WTC11 (cell line): ENCODE results near the gene PLEKHA5. TPM values are rescaled to one million over a fixed set of nuclear protein-coding genes. Genes with fewer than 3 reads are reported as not detected.

ENCODE experiments used
- ATAC-seq: fragments of 200-7000 bp; cut with Tn5 transposase; 2 replicates; pipeline ENCODE4 v1.10.0; 2021; ENCODE audit warnings: mild to moderate bottlenecking, moderate library complexity
- CTCF ChIA-PET: fragments of 300-600 bp; sonication (Branson Sonifier 250); formaldehyde crosslinking; loops from one replicate; lab custom pipeline; 2021; ENCODE audit warnings: antibody characterized with exemption; lab: Charles Lee
- POLR2A ChIA-PET: fragments of 350-600 bp; sonication (Branson Sonifier 250); formaldehyde crosslinking; loops from one replicate; lab custom pipeline; 2021; ENCODE audit warnings: antibody characterized with exemption; lab: Charles Lee
- DNase-seq: peaks from one replicate; pipeline ENCODE4 v3.0.0; 2021; ENCODE audit warnings: low spot score
- H3K27ac Mint-ChIP-seq: 2 replicates; pipeline ENCODE4 v1.8.0; 2021; ENCODE audit warnings: mixed read lengths
- H3K27me3 Mint-ChIP-seq: 2 replicates; pipeline ENCODE4 v1.8.0; 2021; ENCODE audit warnings: low read depth, mild to moderate bottlenecking, moderate library complexity, mixed read lengths
- H3K36me3 Mint-ChIP-seq: 2 replicates; pipeline ENCODE4 v1.8.0; 2021; ENCODE audit warnings: mixed read lengths
- H3K4me1 Mint-ChIP-seq: 2 replicates; pipeline ENCODE4 v1.8.0; 2022; ENCODE audit warnings: mixed read lengths
- H3K4me3 Mint-ChIP-seq: 2 replicates; pipeline ENCODE4 v1.8.0; 2021; ENCODE audit warnings: mild to moderate bottlenecking, moderate library complexity, mixed read lengths
- H3K9me3 Mint-ChIP-seq: 2 replicates; pipeline ENCODE4 v1.8.0; 2021; ENCODE audit warnings: mixed read lengths
- ATF1 ChIP-seq: sonication (generic); formaldehyde crosslinking; IDR thresholded peaks from 2 replicates; pipeline ENCODE4 v1.8.1; 2023; ENCODE audit warnings: mild to moderate bottlenecking, moderate library complexity, missing genetic modification reagents
- CREM ChIP-seq: sonication (generic); formaldehyde crosslinking; IDR thresholded peaks from 2 replicates; pipeline ENCODE4 v1.8.1; 2022; ENCODE audit warnings: mild to moderate bottlenecking, missing genetic modification reagents, moderate library complexity
- E2F1 ChIP-seq: sonication (generic); formaldehyde crosslinking; IDR thresholded peaks from 2 replicates; pipeline ENCODE4 v1.8.0; 2022; ENCODE audit warnings: mild to moderate bottlenecking, missing genetic modification reagents
- E2F5 ChIP-seq: sonication (generic); formaldehyde crosslinking; IDR thresholded peaks from 2 replicates; pipeline ENCODE4 v1.8.1; 2022; ENCODE audit warnings: mild to moderate bottlenecking, moderate library complexity, missing genetic modification reagents
- FOXK1 ChIP-seq: sonication (generic); formaldehyde crosslinking; IDR thresholded peaks from 2 replicates; pipeline ENCODE4 v1.8.0; 2022; ENCODE audit warnings: mild to moderate bottlenecking, moderate library complexity, missing genetic modification reagents
- HMGA2 ChIP-seq: fragments of 250-450 bp; sonication (Bioruptor Pico); IDR thresholded peaks from 2 replicates; pipeline ENCODE4 v1.4.0; 2021; ENCODE audit warnings: mild to moderate bottlenecking, moderate library complexity
- TEAD4 ChIP-seq: sonication (generic); formaldehyde crosslinking; IDR thresholded peaks from 2 replicates; pipeline ENCODE4 v1.8.0; 2022; ENCODE audit warnings: mild to moderate bottlenecking, missing genetic modification reagents
- ZNF138 ChIP-seq: sonication (generic); formaldehyde crosslinking; conservative IDR thresholded peaks from 2 replicates; pipeline ENCODE4 v1.8.1; 2022; ENCODE audit warnings: mild to moderate bottlenecking, moderate library complexity, missing genetic modification reagents
- ZNF416 ChIP-seq: fragments of 250-450 bp; sonication (Bioruptor Pico); IDR thresholded peaks from 2 replicates; pipeline ENCODE4 v1.9.0; 2021; ENCODE audit warnings: mild to moderate bottlenecking, inconsistent platforms
- ZNF512 ChIP-seq: sonication (generic); formaldehyde crosslinking; IDR thresholded peaks from 2 replicates; pipeline ENCODE4 v1.8.1; 2022; ENCODE audit warnings: missing genetic modification reagents, borderline replicate concordance
- ZSCAN18 ChIP-seq: fragments of 250-450 bp; sonication (Bioruptor Pico); IDR thresholded peaks from 2 replicates; pipeline ENCODE4 v2.1.2; 2022; ENCODE audit warnings: mild to moderate bottlenecking, moderate library complexity
- total RNA-seq: library from RNA; stranded (reverse); gene quantifications from 3 replicates; pipeline ENCODE4 v1.2.3, GENCODE V29; 2021
- TF ChIP-seq, protein P1 (sequence below): fragments of 250-450 bp; sonication (Bioruptor Pico); IDR thresholded peaks from 2 replicates; pipeline ENCODE4 v1.9.0; 2021; ENCODE audit warnings: mild to moderate bottlenecking
- TF ChIP-seq, protein P2 (sequence below): sonication (generic); formaldehyde crosslinking; IDR thresholded peaks from 2 replicates; pipeline ENCODE4 v1.8.1; 2023; ENCODE audit warnings: mild to moderate bottlenecking, missing genetic modification reagents
- TF ChIP-seq, protein P3 (sequence below): sonication (generic); formaldehyde crosslinking; IDR thresholded peaks from 2 replicates; pipeline ENCODE4 v1.8.1; 2022; ENCODE audit warnings: low read depth, missing genetic modification reagents, borderline replicate concordance

Gene PLEKHA5
- total RNA-seq, 1 experiment from 2014 or later: 61.1 TPM

GRCh38 chr12:19382563-19382962 is 253.0 kb downstream of the PLEKHA5 start (continued):
- TF ChIP-seq E2F5 (CRISPR knock-in tag) (no peak), ZSCAN18 (no peak), FOXK1 (CRISPR knock-in tag) (no peak), ZNF138 (CRISPR knock-in tag) (no peak), E2F1 (CRISPR knock-in tag) (no peak), HMGA2 (no peak)
- TF ChIP-seq, all 79 proteins: peak for 0

- Mint-ChIP-seq H3K27ac (no peak overlapping the region), H3K27me3 (no peaks in the 10 kb centered on the region), H3K9me3 (no peaks in the 10 kb centered on the region), H3K4me3 (no peak overlapping the region), H3K36me3 (no peaks in the 10 kb centered on the region), H3K4me1 (peaks cover 3% of the 10 kb centered on the region; the same call in 1 of the 2 replicates)
- no peak for DNase-seq
- CTCF ChIA-PET: no interaction called here
- no peak for ATAC-seq
- POLR2A ChIA-PET: no interaction called here
- no peak for TF ChIP-seq TEAD4 (CRISPR knock-in tag)
- TF ChIP-seq, protein P1, sequence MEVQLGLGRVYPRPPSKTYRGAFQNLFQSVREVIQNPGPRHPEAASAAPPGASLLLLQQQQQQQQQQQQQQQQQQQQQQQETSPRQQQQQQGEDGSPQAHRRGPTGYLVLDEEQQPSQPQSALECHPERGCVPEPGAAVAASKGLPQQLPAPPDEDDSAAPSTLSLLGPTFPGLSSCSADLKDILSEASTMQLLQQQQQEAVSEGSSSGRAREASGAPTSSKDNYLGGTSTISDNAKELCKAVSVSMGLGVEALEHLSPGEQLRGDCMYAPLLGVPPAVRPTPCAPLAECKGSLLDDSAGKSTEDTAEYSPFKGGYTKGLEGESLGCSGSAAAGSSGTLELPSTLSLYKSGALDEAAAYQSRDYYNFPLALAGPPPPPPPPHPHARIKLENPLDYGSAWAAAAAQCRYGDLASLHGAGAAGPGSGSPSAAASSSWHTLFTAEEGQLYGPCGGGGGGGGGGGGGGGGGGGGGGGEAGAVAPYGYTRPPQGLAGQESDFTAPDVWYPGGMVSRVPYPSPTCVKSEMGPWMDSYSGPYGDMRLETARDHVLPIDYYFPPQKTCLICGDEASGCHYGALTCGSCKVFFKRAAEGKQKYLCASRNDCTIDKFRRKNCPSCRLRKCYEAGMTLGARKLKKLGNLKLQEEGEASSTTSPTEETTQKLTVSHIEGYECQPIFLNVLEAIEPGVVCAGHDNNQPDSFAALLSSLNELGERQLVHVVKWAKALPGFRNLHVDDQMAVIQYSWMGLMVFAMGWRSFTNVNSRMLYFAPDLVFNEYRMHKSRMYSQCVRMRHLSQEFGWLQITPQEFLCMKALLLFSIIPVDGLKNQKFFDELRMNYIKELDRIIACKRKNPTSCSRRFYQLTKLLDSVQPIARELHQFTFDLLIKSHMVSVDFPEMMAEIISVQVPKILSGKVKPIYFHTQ (CRISPR knock-in tag): no peak
Observed at GRCh38 chr12:19387161-19387560, 257.6 kb downstream of the PLEKHA5 start.

- ChIA-PET POLR2A (interaction anchor here (0.6 kb wide), 1 partner anchor 37 kb away, joined by 3 read pairs; no protein-coding TSS in a partner anchor), CTCF (no interaction called here)
- Mint-ChIP-seq H3K27me3 (no peaks in the 10 kb centered on the region), H3K4me3 (no peak overlapping the region), H3K4me1 (no peaks in the 10 kb centered on the region), H3K36me3 (no peaks in the 10 kb centered on the region), H3K27ac (no peak overlapping the region), H3K9me3 (no peaks in the 10 kb centered on the region)
- ATAC-seq (no peak), DNase-seq (no peak)
- 0 out of 2 replicates have a peak, but pooled peaks have one; percentile 72 for TF ChIP-seq ZNF512
- TF ChIP-seq ATF1 (CRISPR knock-in tag): no peak
- TF ChIP-seq CREM: no peak
- TF ChIP-seq ZSCAN18: no peak
- TF ChIP-seq ZNF416 (CRISPR knock-in tag): no peak
- TF ChIP-seq, protein P2, sequence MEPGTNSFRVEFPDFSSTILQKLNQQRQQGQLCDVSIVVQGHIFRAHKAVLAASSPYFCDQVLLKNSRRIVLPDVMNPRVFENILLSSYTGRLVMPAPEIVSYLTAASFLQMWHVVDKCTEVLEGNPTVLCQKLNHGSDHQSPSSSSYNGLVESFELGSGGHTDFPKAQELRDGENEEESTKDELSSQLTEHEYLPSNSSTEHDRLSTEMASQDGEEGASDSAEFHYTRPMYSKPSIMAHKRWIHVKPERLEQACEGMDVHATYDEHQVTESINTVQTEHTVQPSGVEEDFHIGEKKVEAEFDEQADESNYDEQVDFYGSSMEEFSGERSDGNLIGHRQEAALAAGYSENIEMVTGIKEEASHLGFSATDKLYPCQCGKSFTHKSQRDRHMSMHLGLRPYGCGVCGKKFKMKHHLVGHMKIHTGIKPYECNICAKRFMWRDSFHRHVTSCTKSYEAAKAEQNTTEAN: no peak
- TF ChIP-seq, protein P3, sequence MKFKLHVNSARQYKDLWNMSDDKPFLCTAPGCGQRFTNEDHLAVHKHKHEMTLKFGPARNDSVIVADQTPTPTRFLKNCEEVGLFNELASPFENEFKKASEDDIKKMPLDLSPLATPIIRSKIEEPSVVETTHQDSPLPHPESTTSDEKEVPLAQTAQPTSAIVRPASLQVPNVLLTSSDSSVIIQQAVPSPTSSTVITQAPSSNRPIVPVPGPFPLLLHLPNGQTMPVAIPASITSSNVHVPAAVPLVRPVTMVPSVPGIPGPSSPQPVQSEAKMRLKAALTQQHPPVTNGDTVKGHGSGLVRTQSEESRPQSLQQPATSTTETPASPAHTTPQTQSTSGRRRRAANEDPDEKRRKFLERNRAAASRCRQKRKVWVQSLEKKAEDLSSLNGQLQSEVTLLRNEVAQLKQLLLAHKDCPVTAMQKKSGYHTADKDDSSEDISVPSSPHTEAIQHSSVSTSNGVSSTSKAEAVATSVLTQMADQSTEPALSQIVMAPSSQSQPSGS (CRISPR knock-in tag): no peak
Observed at GRCh38 chr12:19388131-19388549, 258.6 kb downstream of the PLEKHA5 start.
